ENCODE data around the gene NR1D2. TPM values are rescaled to one million over a fixed set of nuclear protein-coding genes. Genes with fewer than 3 reads are reported as not detected.

Gene NR1D2
- total and polyA plus RNA-seq, 2 of the 13 experiments (the other 11 are each of a cell fraction or from before 2014, with no cell fraction given), result 5.3 to 8.1 TPM

- TF ChIP-seq GABPB1 (CRISPR knock-in tag; IDR thresholded peaks at IDR 0.05), result peak; percentile 57
- TF ChIP-seq PHF5A (CRISPR knock-in tag; IDR thresholded peaks at IDR 0.05; ENCODE audit: low read depth, unreplicated experiment), result no peak
- TF ChIP-seq MTERF4 (CRISPR knock-in tag; IDR thresholded peaks at IDR 0.05), result peak; percentile 67; the same call in 1 of the 2 replicates
- peak; percentile 82 for TF ChIP-seq POLR2G (IDR thresholded peaks at IDR 0.05; ENCODE audit: low read depth, low read length)
- peak; percentile 51; the same call in 1 of the 2 replicates for TF ChIP-seq KIAA2018 (CRISPR knock-in tag; IDR thresholded peaks at IDR 0.05; ENCODE audit: borderline replicate concordance)
- TF ChIP-seq ZNF431 (CRISPR knock-in tag; IDR thresholded peaks at IDR 0.05; ENCODE audit: borderline replicate concordance, low read depth), result peak; percentile 74; the same call in 1 of the 2 replicates
- TF ChIP-seq ZNF660 (CRISPR knock-in tag; IDR thresholded peaks at IDR 0.05; ENCODE audit: borderline replicate concordance, low read depth), result no peak
- TF ChIP-seq ZFX (CRISPR knock-in tag; IDR thresholded peaks at IDR 0.05; ENCODE audit: low read depth), result peak; percentile 71
- TF ChIP-seq RARA (CRISPR knock-in tag; IDR thresholded peaks at IDR 0.05), result peak; percentile 78
- TF ChIP-seq KAT7 (CRISPR knock-in tag; IDR thresholded peaks at IDR 0.05; ENCODE audit: borderline replicate concordance), result peak; percentile 88; the same call in 1 of the 2 replicates
- TF ChIP-seq ZXDC (CRISPR knock-in tag; IDR thresholded peaks at IDR 0.05), result peak; percentile 90
- peak; percentile 89 for TF ChIP-seq TBX2 (CRISPR knock-in tag; IDR thresholded peaks at IDR 0.05; ENCODE audit: borderline replicate concordance)
- peak; percentile 21; the same call in 1 of the 2 replicates for TF ChIP-seq ZSCAN9 (CRISPR knock-in tag; IDR thresholded peaks at IDR 0.05; ENCODE audit: borderline replicate concordance)
- peak; percentile 61; the same call in 1 of the 2 replicates for TF ChIP-seq THRA (CRISPR knock-in tag; IDR thresholded peaks at IDR 0.05; ENCODE audit: borderline replicate concordance)
- TF ChIP-seq CENPX (CRISPR knock-in tag; IDR thresholded peaks at IDR 0.05), result no peak
These were observed 1.0 kb downstream of the NR1D2 start (continued) for GRCh38 chr3:23945913-23946687.

Measured in HepG2 (cell line).